ENCODE data around the gene PLRG1.
A peak's percentile ranks its signal among the peaks of the same experiment; 100 is the strongest.

PLRG1 gene

GRCh38 chr4:154511981-154512380 is 38.2 kb downstream of the PLRG1 start:
- Histone ChIP-seq H3K4me3 (ENCODE audit: low read length, poor library complexity, severe bottlenecking) (no peak overlapping the region), H3K9me3 (ENCODE audit: insufficient read depth, low read depth, low read length) (no peaks in the 10 kb centered on the region), H4K20me1 (ENCODE audit: insufficient read depth, low read length, poor library complexity, severe bottlenecking) (no peaks in the 10 kb centered on the region), H3F3A (ENCODE audit: low read depth) (no peaks in the 10 kb centered on the region), H3K9ac (ENCODE audit: low read depth, low read length, poor library complexity, severe bottlenecking) (no peak overlapping the region), H3K27me3 (ENCODE audit: insufficient read depth, low read length, poor library complexity, severe bottlenecking) (peaks cover 6% of the 10 kb centered on the region), H3K4me1 (ENCODE audit: insufficient read depth, low read length, poor library complexity, severe bottlenecking) (no peaks in the 10 kb centered on the region), H3K4me2 (ENCODE audit: low read depth, low read length, poor library complexity, severe bottlenecking) (no peak overlapping the region), H2AFZ (ENCODE audit: low read length) (no peak overlapping the region), H3K79me2 (ENCODE audit: insufficient read depth, low read length) (no peaks in the 10 kb centered on the region), H3K9me2 (replicated peaks; ENCODE audit: low read depth, low read length) (no peaks in the 10 kb centered on the region), H3K36me3 (ENCODE audit: insufficient read depth, low read length) (no peaks in the 10 kb centered on the region)
- TF ChIP-seq, protein P1, sequence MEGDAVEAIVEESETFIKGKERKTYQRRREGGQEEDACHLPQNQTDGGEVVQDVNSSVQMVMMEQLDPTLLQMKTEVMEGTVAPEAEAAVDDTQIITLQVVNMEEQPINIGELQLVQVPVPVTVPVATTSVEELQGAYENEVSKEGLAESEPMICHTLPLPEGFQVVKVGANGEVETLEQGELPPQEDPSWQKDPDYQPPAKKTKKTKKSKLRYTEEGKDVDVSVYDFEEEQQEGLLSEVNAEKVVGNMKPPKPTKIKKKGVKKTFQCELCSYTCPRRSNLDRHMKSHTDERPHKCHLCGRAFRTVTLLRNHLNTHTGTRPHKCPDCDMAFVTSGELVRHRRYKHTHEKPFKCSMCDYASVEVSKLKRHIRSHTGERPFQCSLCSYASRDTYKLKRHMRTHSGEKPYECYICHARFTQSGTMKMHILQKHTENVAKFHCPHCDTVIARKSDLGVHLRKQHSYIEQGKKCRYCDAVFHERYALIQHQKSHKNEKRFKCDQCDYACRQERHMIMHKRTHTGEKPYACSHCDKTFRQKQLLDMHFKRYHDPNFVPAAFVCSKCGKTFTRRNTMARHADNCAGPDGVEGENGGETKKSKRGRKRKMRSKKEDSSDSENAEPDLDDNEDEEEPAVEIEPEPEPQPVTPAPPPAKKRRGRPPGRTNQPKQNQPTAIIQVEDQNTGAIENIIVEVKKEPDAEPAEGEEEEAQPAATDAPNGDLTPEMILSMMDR (conservative IDR thresholded peaks at IDR 0.05; ENCODE audit: low read length), result no peak
- TF ChIP-seq EZH2phosphoT487 (IDR thresholded peaks at IDR 0.05; ENCODE audit: borderline replicate concordance), result no peak

- H3K9me3 ChIP-seq (ENCODE audit: insufficient read depth, low read depth, low read length), result no peaks in the 10 kb centered on the region
- no peaks in the 10 kb centered on the region for H3K9me2 ChIP-seq (replicated peaks; ENCODE audit: low read depth, low read length)
- no peaks in the 10 kb centered on the region for H3K4me1 ChIP-seq (ENCODE audit: insufficient read depth, low read length, poor library complexity, severe bottlenecking)
- no peak overlapping the region for H3K4me3 ChIP-seq (ENCODE audit: low read length, poor library complexity, severe bottlenecking)
- H3K4me2 ChIP-seq (ENCODE audit: low read depth, low read length, poor library complexity, severe bottlenecking), result no peak overlapping the region
- no peaks in the 10 kb centered on the region for H3K79me2 ChIP-seq (ENCODE audit: insufficient read depth, low read length)
- no peak overlapping the region for H3K9ac ChIP-seq (ENCODE audit: low read depth, low read length, poor library complexity, severe bottlenecking)
- no peak overlapping the region for H2AFZ ChIP-seq (ENCODE audit: low read length)
- H3K27me3 ChIP-seq (ENCODE audit: insufficient read depth, low read length, poor library complexity, severe bottlenecking), result peaks cover 6% of the 10 kb centered on the region
- TF ChIP-seq EZH2phosphoT487 (IDR thresholded peaks at IDR 0.05; ENCODE audit: borderline replicate concordance), result no peak
- H3F3A ChIP-seq (ENCODE audit: low read depth), result no peaks in the 10 kb centered on the region
- no peaks in the 10 kb centered on the region for H4K20me1 ChIP-seq (ENCODE audit: insufficient read depth, low read length, poor library complexity, severe bottlenecking)
- no peaks in the 10 kb centered on the region for H3K36me3 ChIP-seq (ENCODE audit: insufficient read depth, low read length)
Observed at GRCh38 chr4:154511548-154511947, 38.7 kb downstream of the PLRG1 start.

DNA sequence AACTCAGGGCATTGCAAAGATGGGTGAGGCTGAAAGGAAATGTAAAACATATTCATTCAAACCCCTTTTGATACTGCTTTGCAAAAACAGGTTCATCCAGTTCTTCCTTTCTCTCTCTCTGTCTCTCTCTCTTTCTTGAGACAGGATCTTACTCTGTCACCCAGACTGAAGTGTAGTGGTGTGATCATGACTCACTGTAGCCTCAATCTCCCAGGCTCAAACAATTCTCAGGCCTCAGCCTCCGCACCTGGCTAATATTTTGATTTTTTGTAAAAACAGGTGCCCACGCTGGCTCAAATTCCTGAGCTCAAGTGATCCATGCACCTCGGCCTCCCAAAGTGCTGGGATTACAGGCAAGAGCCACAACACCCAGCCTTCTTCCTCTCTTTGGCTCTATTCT is 43.0 kb downstream of the PLRG1 start:
- Histone ChIP-seq H3K4me1 (ENCODE audit: insufficient read depth, low read length, poor library complexity, severe bottlenecking) (no peaks in the 10 kb centered on the region), H3K36me3 (ENCODE audit: insufficient read depth, low read length) (no peaks in the 10 kb centered on the region), H3K9me3 (ENCODE audit: insufficient read depth, low read depth, low read length) (no peaks in the 10 kb centered on the region), H3K4me3 (ENCODE audit: low read length, poor library complexity, severe bottlenecking) (no peak overlapping the region), H3K9me2 (replicated peaks; ENCODE audit: low read depth, low read length) (no peaks in the 10 kb centered on the region), H3K79me2 (ENCODE audit: insufficient read depth, low read length) (no peaks in the 10 kb centered on the region), H3K4me2 (ENCODE audit: low read depth, low read length, poor library complexity, severe bottlenecking) (no peak overlapping the region), H3K27me3 (ENCODE audit: insufficient read depth, low read length, poor library complexity, severe bottlenecking) (peaks cover 6% of the 10 kb centered on the region), H3K9ac (ENCODE audit: low read depth, low read length, poor library complexity, severe bottlenecking) (no peak overlapping the region), H3F3A (ENCODE audit: low read depth) (no peaks in the 10 kb centered on the region), H4K20me1 (ENCODE audit: insufficient read depth, low read length, poor library complexity, severe bottlenecking) (no peaks in the 10 kb centered on the region), H2AFZ (ENCODE audit: low read length) (no peak overlapping the region)
- no peak for TF ChIP-seq EZH2phosphoT487 (IDR thresholded peaks at IDR 0.05; ENCODE audit: borderline replicate concordance)
- TF ChIP-seq, protein P1 (conservative IDR thresholded peaks at IDR 0.05; ENCODE audit: low read length), result no peak

DNA sequence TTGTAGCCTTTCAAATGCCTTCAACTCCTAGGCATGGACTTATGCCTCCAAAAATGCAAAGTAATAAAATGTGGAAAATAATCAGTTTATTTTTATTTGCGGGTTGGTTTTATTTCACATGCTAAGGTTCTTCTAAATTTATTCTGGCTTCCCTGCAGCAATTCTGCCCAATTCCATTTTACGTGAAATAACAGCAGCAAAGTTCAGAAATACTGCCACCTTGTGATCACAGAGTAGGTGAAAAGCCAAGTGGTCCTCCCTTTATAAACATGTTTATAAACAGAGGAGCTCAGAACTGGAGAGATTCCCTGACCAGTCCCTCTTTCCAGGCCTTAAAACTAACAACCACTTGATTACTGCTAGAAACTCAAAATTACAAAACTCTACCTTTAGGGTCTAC is 43.9 kb downstream of the PLRG1 start:
- H3K4me2 ChIP-seq (ENCODE audit: low read depth, low read length, poor library complexity, severe bottlenecking), result no peak overlapping the region
- no peaks in the 10 kb centered on the region for H3K4me1 ChIP-seq (ENCODE audit: insufficient read depth, low read length, poor library complexity, severe bottlenecking)
- no peaks in the 10 kb centered on the region for H3K9me3 ChIP-seq (ENCODE audit: insufficient read depth, low read depth, low read length)
- no peak overlapping the region for H3K9ac ChIP-seq (ENCODE audit: low read depth, low read length, poor library complexity, severe bottlenecking)
- H3K36me3 ChIP-seq (ENCODE audit: insufficient read depth, low read length), result no peaks in the 10 kb centered on the region
- no peaks in the 10 kb centered on the region for H3K79me2 ChIP-seq (ENCODE audit: insufficient read depth, low read length)
- no peak overlapping the region for H3K4me3 ChIP-seq (ENCODE audit: low read length, poor library complexity, severe bottlenecking)
- peaks cover 6% of the 10 kb centered on the region for H3K27me3 ChIP-seq (ENCODE audit: insufficient read depth, low read length, poor library complexity, severe bottlenecking)
- TF ChIP-seq EZH2phosphoT487 (IDR thresholded peaks at IDR 0.05; ENCODE audit: borderline replicate concordance), result no peak
- TF ChIP-seq, protein P1 (conservative IDR thresholded peaks at IDR 0.05; ENCODE audit: low read length), result peak; percentile 81
- H3K9me2 ChIP-seq (replicated peaks; ENCODE audit: low read depth, low read length), result no peaks in the 10 kb centered on the region
- no peak overlapping the region for H2AFZ ChIP-seq (ENCODE audit: low read length)
- no peaks in the 10 kb centered on the region for H4K20me1 ChIP-seq (ENCODE audit: insufficient read depth, low read length, poor library complexity, severe bottlenecking)
- H3F3A ChIP-seq (ENCODE audit: low read depth), result no peaks in the 10 kb centered on the region
